IMR-90 (cell line): ENCODE results near the gene ABCA7. TPM values are rescaled to one million over a fixed set of nuclear protein-coding genes. Genes with fewer than 3 reads are reported as not detected.

Experiments used
- ATAC-seq: fragments of 200-7000 bp; cut with Tn5 transposase; 2 replicates; pipeline ENCODE4 v1.9.1; 2020; ENCODE audit warnings: low read depth, mild to moderate bottlenecking, moderate library complexity
- BruUV-seq: library from RNA; stranded (reverse); fragments of 400-500 nt; replicated peaks from 2 replicates; lab custom pipeline; 2021; lab: Mats Ljungman, UMichigan
- CTCF ChIA-PET: fragments of 300-600 bp; formaldehyde crosslinking; extraction: SDS; loops from one replicate; lab custom pipeline; 2021; ENCODE audit warnings: antibody characterized with exemption; lab: Yijun Ruan, JAX
- POLR2A ChIA-PET: fragments of 300-600 bp; sonication (Branson Sonifier 250); formaldehyde crosslinking; loops from one replicate; lab custom pipeline; 2022; ENCODE audit warnings: antibody characterized with exemption; ENCODE audit not compliant: unreplicated experiment; lab: Charles Lee
- DNase-seq: peaks from one replicate; pipeline ENCODE4 v3.0.0; 2013
- H2AFZ ChIP-seq: replicated peaks from 2 replicates; pipeline ENCODE3; 2013; ENCODE audit warnings: low read length, mild to moderate bottlenecking; ENCODE audit not compliant: poor library complexity
- H2AK5ac ChIP-seq: 2 replicates; pipeline ENCODE4 v1.6.1; 2013; ENCODE audit warnings: low read depth, low read length, inconsistent platforms
- H2AK9ac ChIP-seq: replicated peaks from 2 replicates; pipeline ENCODE3; 2013; ENCODE audit warnings: mild to moderate bottlenecking, low read depth, low read length, moderate library complexity; ENCODE audit not compliant: poor library complexity
- H2BK120ac ChIP-seq: 2 replicates; pipeline ENCODE4 v1.6.1; 2013; ENCODE audit warnings: low read depth, low read length, inconsistent platforms
- H2BK15ac ChIP-seq: 3 replicates; pipeline ENCODE4 v1.6.1; 2013; ENCODE audit warnings: low read depth, low read length, inconsistent platforms
- H2BK20ac ChIP-seq: 2 replicates; pipeline ENCODE4 v1.6.1; 2013; ENCODE audit warnings: low read depth, mild to moderate bottlenecking, inconsistent platforms, low read length, moderate library complexity
- H2BK5ac ChIP-seq: 2 replicates; pipeline ENCODE4 v1.6.1; 2013; ENCODE audit warnings: mild to moderate bottlenecking, low read depth, low read length, inconsistent platforms; ENCODE audit not compliant: poor library complexity, severe bottlenecking
- H3K14ac ChIP-seq: replicated peaks from 2 replicates; pipeline ENCODE4 v1.6.1; 2013; ENCODE audit warnings: low read depth, low read length, inconsistent platforms
- H3K18ac ChIP-seq: 2 replicates; pipeline ENCODE4 v1.6.1; 2013; ENCODE audit warnings: low read depth, low read length, control low read depth
- H3K23ac ChIP-seq: 2 replicates; pipeline ENCODE4 v1.6.1; 2013; ENCODE audit warnings: low read depth, low read length, inconsistent platforms
- H3K27ac ChIP-seq: 2 replicates; pipeline ENCODE4 v1.5.1; 2013; ENCODE audit warnings: mild to moderate bottlenecking, control low read depth, low read length; ENCODE audit not compliant: insufficient read depth
- H3K27me3 ChIP-seq: 2 replicates; pipeline ENCODE4 v1.6.1; 2013; ENCODE audit warnings: low read length; ENCODE audit not compliant: control insufficient read depth, insufficient read depth
- H3K36me3 ChIP-seq: 2 replicates; pipeline ENCODE4 v1.6.1; 2013; ENCODE audit warnings: low read length, mixed read lengths; ENCODE audit not compliant: control insufficient read depth, insufficient read depth
- H3K4ac ChIP-seq: 2 replicates; pipeline ENCODE4 v1.6.1; 2013; ENCODE audit warnings: low read depth, low read length, inconsistent platforms
- H3K4me1 ChIP-seq: 2 replicates; pipeline ENCODE4 v1.6.1; 2013; ENCODE audit warnings: low read length, mixed read lengths; ENCODE audit not compliant: control insufficient read depth, insufficient read depth
- H3K4me2 ChIP-seq: 2 replicates; pipeline ENCODE4 v1.6.1; 2013; ENCODE audit warnings: low read depth, mild to moderate bottlenecking, control low read depth, low read length, moderate library complexity
- H3K4me3 ChIP-seq: 2 replicates; pipeline ENCODE4 v1.5.1; 2013; ENCODE audit warnings: low read depth, mild to moderate bottlenecking, control low read depth, low read length, moderate library complexity; ENCODE audit not compliant: insufficient read depth
- H3K56ac ChIP-seq: 2 replicates; pipeline ENCODE4 v1.6.1; 2013; ENCODE audit warnings: low read length, inconsistent platforms; ENCODE audit not compliant: insufficient read depth; ENCODE audit errors: extremely low read depth
- H3K79me1 ChIP-seq, 2 experiments: 2 replicates each; pipeline ENCODE4 v1.6.1; 2013; ENCODE audit warnings: low read length in 2 of 2, inconsistent platforms in 1 of 2, low read depth in 1 of 2
- H3K9ac ChIP-seq: 2 replicates; pipeline ENCODE4 v1.6.1; 2013; ENCODE audit warnings: low read depth, low read length, control low read depth
- H3K9me1 ChIP-seq: 2 replicates; pipeline ENCODE4 v1.6.1; 2013; ENCODE audit warnings: low read length, inconsistent platforms; ENCODE audit not compliant: insufficient read depth
- H3K9me3 ChIP-seq: 2 replicates; pipeline ENCODE4 v1.6.1; 2013; ENCODE audit warnings: low read length; ENCODE audit not compliant: control insufficient read depth, insufficient read depth
- H4K20me1 ChIP-seq: 2 replicates; pipeline ENCODE4 v1.6.1; 2013; ENCODE audit warnings: low read length, inconsistent platforms; ENCODE audit not compliant: insufficient read depth
- H4K5ac ChIP-seq: 2 replicates; pipeline ENCODE4 v1.6.1; 2013; ENCODE audit warnings: mild to moderate bottlenecking, low read depth, low read length, control low read depth
- H4K8ac ChIP-seq, 2 experiments: 2 replicates each; pipeline ENCODE4 v1.6.1; 2013; ENCODE audit warnings: low read depth in 2 of 2, low read length in 2 of 2, control low read depth in 1 of 2, inconsistent platforms in 1 of 2
- H4K91ac ChIP-seq: 2 replicates; pipeline ENCODE4 v1.6.1; 2013; ENCODE audit warnings: low read depth, low read length, inconsistent platforms; ENCODE audit not compliant: insufficient read depth
- BHLHE40 ChIP-seq: fragments of 150-350 bp; IDR thresholded peaks from 2 replicates; pipeline ENCODE4 v1.6.1; 2016; ENCODE audit warnings: mild to moderate bottlenecking, low read depth, low read length
- CEBPB ChIP-seq: IDR thresholded peaks from 2 replicates; pipeline ENCODE4 v1.6.1; 2012; ENCODE audit warnings: low read depth, low read length, improper control_type of control experiment
- NFE2L2 ChIP-seq: fragments of 150-350 bp; IDR thresholded peaks from 2 replicates; pipeline ENCODE4 v1.6.1; 2016; ENCODE audit warnings: low read depth, mild to moderate bottlenecking, low read length
- POLR2A ChIP-seq: IDR thresholded peaks from 2 replicates; pipeline ENCODE4 v1.6.1; 2012; ENCODE audit warnings: mild to moderate bottlenecking, low read depth, low read length
- RAD21 ChIP-seq: IDR thresholded peaks from 2 replicates; pipeline ENCODE4 v1.6.1; 2012; ENCODE audit warnings: low read length, improper control_type of control experiment
- SMC3 ChIP-seq: fragments of 150-350 bp; IDR thresholded peaks from 2 replicates; pipeline ENCODE4 v1.6.1; 2016; ENCODE audit warnings: low read depth, mild to moderate bottlenecking, antibody characterized with exemption, low read length, moderate library complexity
- USF2 ChIP-seq: fragments of 150-350 bp; IDR thresholded peaks from 2 replicates; pipeline ENCODE4 v1.6.1; 2017; ENCODE audit warnings: mild to moderate bottlenecking, antibody characterized with exemption, low read length, low read depth
- WGBS, 2 experiments: methylation state at CpG; one replicate each; pipeline versions ENCODE4 v1.1.5 to v1.1.7; 2013; ENCODE audit warnings: missing lambda C conversion rate in 2 of 2; ENCODE audit not compliant: insufficient read length in 1 of 2; ENCODE audit errors: extremely low coverage in 2 of 2; 5-methylcytosine and 5-hydroxymethylcytosine counted together
- dilution Hi-C: fragments of 300-500 bp; cut with HindIII; formaldehyde crosslinking; loops from one replicate; pipeline ENCODE4 v1.14.3; 2018; ENCODE audit warnings: low sequenced_read_pairs; ENCODE audit not compliant: unreplicated experiment
- in situ Hi-C: fragments of 300-500 bp; cut with MboI; formaldehyde crosslinking; loops from 3 replicates; pipeline ENCODE4 v1.14.3; 2019; ENCODE audit warnings: low sequenced_read_pairs, inconsistent platforms, mixed read lengths
- intact Hi-C: fragments of 100-400 bp; cut with micrococcal nuclease; formaldehyde crosslinking; loops from 2 replicates; pipeline ENCODE4 v1.10.0; 2022
- polyA plus RNA-seq, 3 experiments: library from polyadenylated mRNA; depleted of rRNA; stranded (reverse); fragments of >200 nt; gene quantifications; 2 replicates each; pipeline ENCODE4 v1.2.3, GENCODE V29; 2012; ENCODE audit warnings: low replicate concordance in 1 of 3
- total RNA-seq: library from RNA; depleted of rRNA; stranded (reverse); fragments of >200 nt; gene quantifications from 2 replicates; pipeline ENCODE4 v1.2.3, GENCODE V29; 2012
- TF ChIP-seq, protein P1 (sequence below): fragments of 150-350 bp; IDR thresholded peaks from 2 replicates; pipeline ENCODE4 v1.6.1; 2016; ENCODE audit warnings: low read depth, mild to moderate bottlenecking, low read length, moderate library complexity, borderline replicate concordance
- TF ChIP-seq, protein P2 (sequence below): conservative IDR thresholded peaks from 2 replicates; pipeline ENCODE4 v1.5.1; 2012; ENCODE audit warnings: mild to moderate bottlenecking, low read depth, low read length, improper control_type of control experiment

The ABCA7 gene
- total and polyA plus RNA-seq, 2 of the 4 experiments (the other 2 are of a cell fraction), result 0.36 to 3.3 TPM

GRCh38 chr19:1110809-1111640 lies 71.1 kb downstream of the ABCA7 start (continued):
- TF ChIP-seq BHLHE40 (no peak), RAD21 (no peak)

DNA sequence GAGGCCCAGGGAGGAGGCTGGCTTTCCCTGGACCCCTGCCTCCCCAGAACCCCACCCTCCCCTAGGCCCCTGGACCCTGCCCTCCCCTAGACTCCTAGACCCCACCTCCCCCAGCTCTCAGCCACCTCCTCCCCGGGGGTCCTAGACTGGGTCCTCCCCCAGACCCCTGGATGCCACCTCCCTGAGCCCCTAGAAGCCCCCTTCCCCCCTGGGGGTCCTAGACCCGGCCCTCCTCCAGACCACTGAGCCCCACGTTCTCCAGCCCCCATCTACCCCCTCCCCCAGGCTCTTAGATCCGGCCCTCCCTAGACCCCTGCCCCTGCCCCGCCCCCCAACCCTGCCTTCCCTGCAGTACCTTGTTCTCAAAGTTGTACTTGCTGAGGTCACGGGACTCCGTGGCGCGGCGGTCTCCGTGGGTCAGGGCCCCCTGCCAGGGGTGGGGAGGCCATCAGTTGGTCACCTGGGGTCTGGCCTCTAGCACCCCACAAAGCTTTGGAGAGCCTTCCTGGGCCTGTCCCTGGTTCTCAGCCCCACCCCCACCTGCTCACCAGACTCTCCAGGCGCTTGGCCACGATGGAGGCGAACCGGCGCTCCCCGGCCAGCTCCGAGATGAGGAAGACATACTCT lies 71.8 kb downstream of the ABCA7 start:
- no peaks in the 10 kb centered on the region for H3K9me1 ChIP-seq
- H3K79me1 ChIP-seq, result peaks cover 3 to 24% of the 10 kb centered on the region in 2 experiments; a peak in 3 of 4 replicates
- no peak overlapping the region for H2BK5ac ChIP-seq
- H3K27me3 ChIP-seq, result no peaks in the 10 kb centered on the region
- H4K91ac ChIP-seq, result no peak overlapping the region
- no peak for DNase-seq
- CTCF ChIA-PET, result no interaction called here
- H4K8ac ChIP-seq, result no peak overlapping the region
- H4K20me1 ChIP-seq, result peaks cover 34% of the 10 kb centered on the region
- no TSS peak for BruUV-seq
- intact Hi-C loops, result loop anchor here (2.0 to 5.0 kb wide), 2 partner anchors 65 to 81 kb away; no protein-coding TSS in a partner anchor
- no peak overlapping the region for H2BK15ac ChIP-seq
- H3K18ac ChIP-seq, result no peak overlapping the region
- no peak overlapping the region for H2BK20ac ChIP-seq
- H4K5ac ChIP-seq, result no peak overlapping the region
- H3K4ac ChIP-seq, result no peak overlapping the region
- H3K27ac ChIP-seq, result no peak overlapping the region
- no peak overlapping the region for H3K4me3 ChIP-seq
- H3K9me3 ChIP-seq, result no peaks in the 10 kb centered on the region
- dilution Hi-C loops, result no loop called here
- no peak overlapping the region for H2AK9ac ChIP-seq
- H2AFZ ChIP-seq, result no peak overlapping the region
- H3K4me1 ChIP-seq, result peaks cover 11% of the 10 kb centered on the region
- H2BK120ac ChIP-seq, result no peak overlapping the region
- H3K56ac ChIP-seq, result no peak overlapping the region
- WGBS, 2 experiments, result no CpG with 5 or more reads among the region's 18 CpGs
- TF ChIP-seq, protein P1, sequence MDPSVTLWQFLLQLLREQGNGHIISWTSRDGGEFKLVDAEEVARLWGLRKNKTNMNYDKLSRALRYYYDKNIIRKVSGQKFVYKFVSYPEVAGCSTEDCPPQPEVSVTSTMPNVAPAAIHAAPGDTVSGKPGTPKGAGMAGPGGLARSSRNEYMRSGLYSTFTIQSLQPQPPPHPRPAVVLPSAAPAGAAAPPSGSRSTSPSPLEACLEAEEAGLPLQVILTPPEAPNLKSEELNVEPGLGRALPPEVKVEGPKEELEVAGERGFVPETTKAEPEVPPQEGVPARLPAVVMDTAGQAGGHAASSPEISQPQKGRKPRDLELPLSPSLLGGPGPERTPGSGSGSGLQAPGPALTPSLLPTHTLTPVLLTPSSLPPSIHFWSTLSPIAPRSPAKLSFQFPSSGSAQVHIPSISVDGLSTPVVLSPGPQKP, result no peak
- TF ChIP-seq SMC3 (no peak), NFE2L2 (no peak), CEBPB (no peak), USF2 (no peak), POLR2A (no peak), BHLHE40 (no peak)
- TF ChIP-seq, protein P2, sequence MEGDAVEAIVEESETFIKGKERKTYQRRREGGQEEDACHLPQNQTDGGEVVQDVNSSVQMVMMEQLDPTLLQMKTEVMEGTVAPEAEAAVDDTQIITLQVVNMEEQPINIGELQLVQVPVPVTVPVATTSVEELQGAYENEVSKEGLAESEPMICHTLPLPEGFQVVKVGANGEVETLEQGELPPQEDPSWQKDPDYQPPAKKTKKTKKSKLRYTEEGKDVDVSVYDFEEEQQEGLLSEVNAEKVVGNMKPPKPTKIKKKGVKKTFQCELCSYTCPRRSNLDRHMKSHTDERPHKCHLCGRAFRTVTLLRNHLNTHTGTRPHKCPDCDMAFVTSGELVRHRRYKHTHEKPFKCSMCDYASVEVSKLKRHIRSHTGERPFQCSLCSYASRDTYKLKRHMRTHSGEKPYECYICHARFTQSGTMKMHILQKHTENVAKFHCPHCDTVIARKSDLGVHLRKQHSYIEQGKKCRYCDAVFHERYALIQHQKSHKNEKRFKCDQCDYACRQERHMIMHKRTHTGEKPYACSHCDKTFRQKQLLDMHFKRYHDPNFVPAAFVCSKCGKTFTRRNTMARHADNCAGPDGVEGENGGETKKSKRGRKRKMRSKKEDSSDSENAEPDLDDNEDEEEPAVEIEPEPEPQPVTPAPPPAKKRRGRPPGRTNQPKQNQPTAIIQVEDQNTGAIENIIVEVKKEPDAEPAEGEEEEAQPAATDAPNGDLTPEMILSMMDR, result no peak
- ATAC-seq, result no peak
- H2AK5ac ChIP-seq, result no peak overlapping the region
- no peak overlapping the region for H3K4me2 ChIP-seq
- peaks cover 77% of the 10 kb centered on the region for H3K36me3 ChIP-seq
- in situ Hi-C loops, result no loop called here
- POLR2A ChIA-PET, result interaction anchor here (0.6 kb wide), 2 partner anchors 22 to 82 kb away, joined by 5 to 10 read pairs; no protein-coding TSS in a partner anchor
- H3K23ac ChIP-seq, result no peak overlapping the region
- no peak overlapping the region for H3K14ac ChIP-seq
- H3K9ac ChIP-seq, result no peak overlapping the region
